ENCODE results near the gene MPRIP. TPM values are rescaled to one million over a fixed set of nuclear protein-coding genes. Genes with fewer than 3 reads are reported as not detected.
A peak's percentile ranks its signal among the peaks of the same experiment; 100 is the strongest.

The MPRIP gene
- total RNA-seq, 1 experiment from 2014 or later = 132 TPM

- Mint-ChIP-seq H3K4me3 (no peak overlapping the region; a peak in 1 of 5 replicates), H3K27ac (peak overlapping the region; percentile 67 to 82 (median 77); a peak in 4 of 7 replicates), H3K36me3 (ENCODE audit: insufficient read depth in 1 of 3, low read depth in 3 of 3) (peaks cover 0 to 7% (median 5%) of the 10 kb centered on the region in 3 experiments; a peak in 3 of 7 replicates), H3K27me3 (ENCODE audit: low read depth) (no peaks in the 10 kb centered on the region), H3K4me1 (peaks cover 62 to 64% of the 10 kb centered on the region in 2 experiments), H3K9me3 (no peaks in the 10 kb centered on the region)
- H3K27ac ChIP-seq (ENCODE audit: insufficient read length, low read depth, low read length) = no peak overlapping the region
- no peak overlapping the region for H3K14ac ChIP-seq (ENCODE audit: insufficient read depth, low read length)
- no peak overlapping the region for H3K4ac ChIP-seq (ENCODE audit: low read depth, low read length)
- H3K79me1 ChIP-seq (ENCODE audit: insufficient read depth, low read depth, low read length, poor library complexity, severe bottlenecking) = no peaks in the 10 kb centered on the region
- H4K20me1 ChIP-seq (ENCODE audit: control insufficient read depth, insufficient read depth, insufficient read length) = no peaks in the 10 kb centered on the region
- H2BK5ac ChIP-seq (ENCODE audit: insufficient read length, low read length) = no peak overlapping the region
- DNase-seq = no peak
- TF ChIP-seq, protein P1, sequence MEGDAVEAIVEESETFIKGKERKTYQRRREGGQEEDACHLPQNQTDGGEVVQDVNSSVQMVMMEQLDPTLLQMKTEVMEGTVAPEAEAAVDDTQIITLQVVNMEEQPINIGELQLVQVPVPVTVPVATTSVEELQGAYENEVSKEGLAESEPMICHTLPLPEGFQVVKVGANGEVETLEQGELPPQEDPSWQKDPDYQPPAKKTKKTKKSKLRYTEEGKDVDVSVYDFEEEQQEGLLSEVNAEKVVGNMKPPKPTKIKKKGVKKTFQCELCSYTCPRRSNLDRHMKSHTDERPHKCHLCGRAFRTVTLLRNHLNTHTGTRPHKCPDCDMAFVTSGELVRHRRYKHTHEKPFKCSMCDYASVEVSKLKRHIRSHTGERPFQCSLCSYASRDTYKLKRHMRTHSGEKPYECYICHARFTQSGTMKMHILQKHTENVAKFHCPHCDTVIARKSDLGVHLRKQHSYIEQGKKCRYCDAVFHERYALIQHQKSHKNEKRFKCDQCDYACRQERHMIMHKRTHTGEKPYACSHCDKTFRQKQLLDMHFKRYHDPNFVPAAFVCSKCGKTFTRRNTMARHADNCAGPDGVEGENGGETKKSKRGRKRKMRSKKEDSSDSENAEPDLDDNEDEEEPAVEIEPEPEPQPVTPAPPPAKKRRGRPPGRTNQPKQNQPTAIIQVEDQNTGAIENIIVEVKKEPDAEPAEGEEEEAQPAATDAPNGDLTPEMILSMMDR (conservative IDR thresholded peaks at IDR 0.05) = no peak
- H3K23ac ChIP-seq (ENCODE audit: insufficient read length, low read depth, low read length) = no peak overlapping the region
- no peaks in the 10 kb centered on the region for H3K27me3 ChIP-seq (ENCODE audit: insufficient read depth, low read length)
- no peak overlapping the region for H3K56ac ChIP-seq (ENCODE audit: insufficient read length, low read depth, low read length)
- H2AK5ac ChIP-seq (ENCODE audit: insufficient read length, low read length) = no peak overlapping the region
- H3K23me2 ChIP-seq (ENCODE audit: insufficient read length, low read depth, low read length, poor library complexity, severe bottlenecking) = no peaks in the 10 kb centered on the region
- H2BK15ac ChIP-seq (ENCODE audit: low read depth, low read length) = no peak overlapping the region
- H3K4me2 ChIP-seq (ENCODE audit: insufficient read depth, insufficient read length, low read length) = no peak overlapping the region
- no CpG with 5 or more reads among the region's 7 CpGs for WGBS (ENCODE audit: extremely low coverage, insufficient read length, low lambda C conversion rate)
- H2AFZ ChIP-seq (ENCODE audit: low read length) = no peak overlapping the region
- no peak overlapping the region for H2BK120ac ChIP-seq (ENCODE audit: low read depth, low read length, poor library complexity, severe bottlenecking)
- no peak overlapping the region for H3K18ac ChIP-seq (ENCODE audit: insufficient read length, low read depth, low read length)
- no peak overlapping the region for H2BK20ac ChIP-seq (ENCODE audit: low read depth, low read length, poor library complexity, severe bottlenecking)
- no peaks in the 10 kb centered on the region for H3K79me2 ChIP-seq (ENCODE audit: insufficient read depth, low read length)
- H3T11ph ChIP-seq (ENCODE audit: low read length) = no peak overlapping the region
- H4K91ac ChIP-seq (ENCODE audit: insufficient read length, low read depth, low read length) = no peak overlapping the region
- no peak overlapping the region for H4K5ac ChIP-seq (ENCODE audit: insufficient read length, low read depth, low read length)
- peaks cover 6% of the 10 kb centered on the region for H3K4me1 ChIP-seq (ENCODE audit: insufficient read depth, low read length)
- no peak overlapping the region for H2BK12ac ChIP-seq (ENCODE audit: insufficient read length, low read depth, low read length)
- no peak overlapping the region for H3K9ac ChIP-seq (ENCODE audit: extremely low read depth, insufficient read length, low read length)
- no peak overlapping the region for H4K8ac ChIP-seq (replicated peaks; ENCODE audit: insufficient read length, low read depth, low read length)
- no peaks in the 10 kb centered on the region for H3K9me3 ChIP-seq (ENCODE audit: control insufficient read depth, low read depth, low read length)
Observed at GRCh38 chr17:17096438-17097178, 54.4 kb downstream of the MPRIP start.

All from H9 (cell line).